MCF 10A (cell line): Measurements from ENCODE around the gene EFNB1. TPM values are rescaled to one million over a fixed set of nuclear protein-coding genes. Genes with fewer than 3 reads are reported as not detected.

Source experiments
- BruUV-seq: library from RNA; stranded (reverse); fragments of 400-500 nt; replicated peaks from 2 replicates; lab custom pipeline; 2021; lab: Mats Ljungman, UMichigan
- CTCF ChIA-PET: fragments of 300-600 bp; sonication (Branson Sonifier 250); formaldehyde crosslinking; extraction: SDS; loops from one replicate; lab custom pipeline; 2021; ENCODE audit warnings: antibody characterized with exemption, inconsistent platforms; lab: Yijun Ruan, JAX
- POLR2A ChIA-PET: fragments of 300-600, 350-650 bp; sonication (Branson Sonifier 250); formaldehyde crosslinking; extraction: SDS; loops from one replicate; lab custom pipeline; 2020; ENCODE audit warnings: antibody characterized with exemption, inconsistent platforms; lab: Yijun Ruan, JAX
- DNase-seq: peaks from one replicate; pipeline ENCODE4 v3.0.0-alpha.2; 2018; ENCODE audit not compliant: unreplicated experiment
- H3K27ac Mint-ChIP-seq: one replicate; pipeline ENCODE4 v1.8.0; 2022; ENCODE audit warnings: mild to moderate bottlenecking, low read depth, mixed read lengths; ENCODE audit not compliant: unreplicated experiment
- H3K27me3 Mint-ChIP-seq: one replicate; pipeline ENCODE4 v1.8.0; 2022; ENCODE audit warnings: mixed read lengths; ENCODE audit not compliant: insufficient read depth, unreplicated experiment
- H3K36me3 Mint-ChIP-seq: one replicate; pipeline ENCODE4 v1.8.0; 2022; ENCODE audit warnings: mild to moderate bottlenecking, moderate library complexity, mixed read lengths; ENCODE audit not compliant: insufficient read depth, unreplicated experiment
- H3K4me1 Mint-ChIP-seq: one replicate; pipeline ENCODE4 v1.8.0; 2022; ENCODE audit warnings: mixed read lengths; ENCODE audit not compliant: insufficient read depth, unreplicated experiment
- H3K4me3 Mint-ChIP-seq: one replicate; pipeline ENCODE4 v1.8.0; 2022; ENCODE audit warnings: mild to moderate bottlenecking, moderate library complexity, mixed read lengths; ENCODE audit not compliant: unreplicated experiment
- H3K9me3 Mint-ChIP-seq: one replicate; pipeline ENCODE4 v1.8.0; 2022; ENCODE audit warnings: mixed read lengths; ENCODE audit not compliant: unreplicated experiment
- intact Hi-C: fragments of 100-400 bp; cut with micrococcal nuclease; formaldehyde crosslinking; loops from 2 replicates; pipeline ENCODE4 v1.14.1; 2022
- total RNA-seq: library from RNA; stranded (reverse); gene quantifications from 2 replicates; pipeline ENCODE4 v1.2.3, GENCODE V29; 2022
- TF ChIP-seq, protein P1 (sequence below): fragments of 200-600 bp; IDR thresholded peaks from one replicate; pipeline ENCODE4 v1.8.0; 2022; ENCODE audit warnings: antibody characterized with exemption, mild to moderate bottlenecking; ENCODE audit not compliant: unreplicated experiment

The EFNB1 gene
- total RNA-seq, 1 experiment from 2014 or later: 42.9 TPM

DNA sequence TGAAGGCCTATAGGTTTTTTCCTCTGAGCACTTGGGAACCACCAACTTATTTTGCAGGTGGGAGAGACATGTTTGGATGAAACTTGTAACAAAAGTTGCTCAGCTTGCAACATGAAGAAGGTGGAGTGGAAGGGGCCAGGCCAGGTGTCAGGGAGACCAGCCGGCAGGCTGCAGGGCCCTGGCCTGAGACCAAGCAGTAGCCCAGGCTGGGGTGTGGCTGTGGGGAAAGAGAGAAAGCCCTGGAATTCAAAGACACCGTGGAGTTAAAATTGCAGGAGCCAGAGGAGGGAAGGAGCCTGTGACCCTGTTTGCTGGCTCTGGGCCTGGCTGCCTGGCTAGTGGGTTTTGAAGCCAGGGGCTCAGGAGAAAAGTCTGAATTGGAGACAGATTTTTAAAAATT is 43.4 kb downstream of the EFNB1 start:
- Mint-ChIP-seq H3K4me3 (no peak overlapping the region), H3K27me3 (peaks cover 97% of the 10 kb centered on the region), H3K27ac (no peak overlapping the region), H3K9me3 (no peaks in the 10 kb centered on the region), H3K4me1 (peaks cover 9% of the 10 kb centered on the region), H3K36me3 (peaks cover 6% of the 10 kb centered on the region)
- TF ChIP-seq, protein P1, sequence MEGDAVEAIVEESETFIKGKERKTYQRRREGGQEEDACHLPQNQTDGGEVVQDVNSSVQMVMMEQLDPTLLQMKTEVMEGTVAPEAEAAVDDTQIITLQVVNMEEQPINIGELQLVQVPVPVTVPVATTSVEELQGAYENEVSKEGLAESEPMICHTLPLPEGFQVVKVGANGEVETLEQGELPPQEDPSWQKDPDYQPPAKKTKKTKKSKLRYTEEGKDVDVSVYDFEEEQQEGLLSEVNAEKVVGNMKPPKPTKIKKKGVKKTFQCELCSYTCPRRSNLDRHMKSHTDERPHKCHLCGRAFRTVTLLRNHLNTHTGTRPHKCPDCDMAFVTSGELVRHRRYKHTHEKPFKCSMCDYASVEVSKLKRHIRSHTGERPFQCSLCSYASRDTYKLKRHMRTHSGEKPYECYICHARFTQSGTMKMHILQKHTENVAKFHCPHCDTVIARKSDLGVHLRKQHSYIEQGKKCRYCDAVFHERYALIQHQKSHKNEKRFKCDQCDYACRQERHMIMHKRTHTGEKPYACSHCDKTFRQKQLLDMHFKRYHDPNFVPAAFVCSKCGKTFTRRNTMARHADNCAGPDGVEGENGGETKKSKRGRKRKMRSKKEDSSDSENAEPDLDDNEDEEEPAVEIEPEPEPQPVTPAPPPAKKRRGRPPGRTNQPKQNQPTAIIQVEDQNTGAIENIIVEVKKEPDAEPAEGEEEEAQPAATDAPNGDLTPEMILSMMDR: no peak
- no TSS peak for BruUV-seq
- intact Hi-C loops: no loop called here
- POLR2A ChIA-PET: no interaction called here
- CTCF ChIA-PET: no interaction called here
- DNase-seq: peak; percentile 13

DNA sequence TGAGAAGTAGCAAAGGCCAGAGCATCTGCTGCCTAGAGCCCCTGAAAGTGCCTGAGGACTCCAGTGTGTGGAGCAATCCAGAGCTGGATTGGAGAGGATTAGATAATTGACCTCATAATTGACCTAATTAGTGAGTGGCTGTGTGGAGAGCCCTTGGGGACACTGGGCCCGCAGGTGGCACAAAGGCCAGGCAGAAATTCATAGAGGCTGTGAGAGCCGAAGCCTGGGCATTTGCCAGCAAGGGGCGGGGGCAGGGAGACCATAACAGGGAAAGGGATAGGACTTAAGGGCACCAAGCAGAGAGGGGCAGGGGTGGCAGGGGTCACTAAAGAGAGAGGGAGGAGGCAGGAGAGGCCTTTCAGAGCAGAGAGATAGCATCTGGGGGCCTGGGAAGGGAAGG is 45.3 kb downstream of the EFNB1 start:
- Mint-ChIP-seq H3K27ac (no peak overlapping the region), H3K4me1 (peaks cover 9% of the 10 kb centered on the region), H3K27me3 (peaks cover 78% of the 10 kb centered on the region), H3K9me3 (no peaks in the 10 kb centered on the region), H3K36me3 (peaks cover 6% of the 10 kb centered on the region), H3K4me3 (no peak overlapping the region)
- no peak for DNase-seq
- POLR2A ChIA-PET: no interaction called here
- intact Hi-C loops: no loop called here
- no TSS peak for BruUV-seq
- TF ChIP-seq, protein P1: no peak
- CTCF ChIA-PET: no interaction called here

DNA sequence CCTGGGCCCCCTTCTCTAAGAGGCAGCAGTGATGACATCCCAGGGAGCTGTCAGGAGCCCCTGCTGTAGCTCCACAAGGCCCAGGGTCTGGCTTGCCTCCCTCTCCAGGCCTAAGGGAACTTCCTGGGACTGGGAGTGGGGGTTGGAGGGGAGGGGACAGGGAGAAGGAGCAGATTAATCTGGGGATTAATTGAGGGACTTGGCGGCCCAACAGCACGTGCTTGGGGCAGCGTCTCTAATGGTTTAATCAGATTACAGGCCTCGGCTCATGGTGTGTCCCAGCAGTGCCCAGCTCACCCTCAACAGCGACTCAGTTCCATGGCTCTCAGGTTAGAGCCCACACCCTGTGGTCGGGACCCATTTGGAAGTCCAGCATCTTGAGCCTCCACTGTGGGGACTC is 47.9 kb downstream of the EFNB1 start:
- H3K4me3 Mint-ChIP-seq: no peak overlapping the region
- POLR2A ChIA-PET: no interaction called here
- H3K9me3 Mint-ChIP-seq: no peaks in the 10 kb centered on the region
- intact Hi-C loops: no loop called here
- BruUV-seq: no TSS peak
- TF ChIP-seq, protein P1: no peak
- H3K27me3 Mint-ChIP-seq: peaks cover 51% of the 10 kb centered on the region
- CTCF ChIA-PET: no interaction called here
- peaks cover 6% of the 10 kb centered on the region for H3K4me1 Mint-ChIP-seq
- H3K36me3 Mint-ChIP-seq: peaks cover 6% of the 10 kb centered on the region
- no peak for DNase-seq
- no peak overlapping the region for H3K27ac Mint-ChIP-seq

DNA sequence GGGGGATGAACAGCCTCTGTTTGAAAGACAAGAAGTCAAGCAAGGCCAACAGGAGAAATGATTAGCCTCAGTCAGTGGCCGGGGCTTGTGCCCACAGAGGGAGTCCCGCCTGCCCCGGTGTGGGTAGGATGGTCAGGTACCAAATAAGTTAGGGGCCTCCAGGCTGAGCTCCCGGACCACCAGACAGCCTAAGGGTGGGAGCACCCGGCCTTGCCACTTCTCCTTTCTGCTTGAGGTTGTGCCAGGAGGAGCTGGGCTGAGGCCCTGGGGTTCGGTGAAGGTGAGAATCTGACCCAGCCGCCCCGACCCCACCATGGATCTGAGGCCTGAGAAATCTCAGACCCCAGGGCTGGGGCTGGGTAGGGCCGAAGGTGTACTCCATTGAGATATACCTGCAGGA is 48.8 kb downstream of the EFNB1 start:
- BruUV-seq: no TSS peak
- no peak for DNase-seq
- ChIA-PET CTCF (no interaction called here), POLR2A (no interaction called here)
- no peak overlapping the region for H3K27ac Mint-ChIP-seq
- intact Hi-C loops: no loop called here
- no peak overlapping the region for H3K4me3 Mint-ChIP-seq
- H3K36me3 Mint-ChIP-seq: peaks cover 6% of the 10 kb centered on the region
- TF ChIP-seq, protein P1: no peak
- H3K9me3 Mint-ChIP-seq: no peaks in the 10 kb centered on the region
- H3K27me3 Mint-ChIP-seq: peaks cover 48% of the 10 kb centered on the region
- H3K4me1 Mint-ChIP-seq: no peaks in the 10 kb centered on the region
